Testis (tissue), 3 donors: ENCODE data around the gene CALHM2. TPM values are rescaled to one million over a fixed set of nuclear protein-coding genes. Genes with fewer than 3 reads are reported as not detected.

Experiments
- DNase-seq: peaks from one replicate; pipeline ENCODE4 v3.0.0-alpha.2; 2019
- H3K27ac ChIP-seq, 2 donors: fragments of 200-600 bp; sonication (generic); one replicate each; pipeline ENCODE4 v1.5.1; 2019
- H3K27me3 ChIP-seq: fragments of 200-600 bp; sonication (generic); one replicate; pipeline ENCODE4 v1.5.1; 2019
- H3K36me3 ChIP-seq: fragments of 200-600 bp; sonication (generic); one replicate; pipeline ENCODE4 v1.5.1; 2017; ENCODE audit warnings: low read depth; ENCODE audit errors: missing control alignments
- H3K4me1 ChIP-seq: fragments of 200-600 bp; sonication (generic); one replicate; pipeline ENCODE4 v1.5.1; 2019
- H3K4me3 ChIP-seq, 2 donors: fragments of 200-600 bp; sonication (generic); one replicate each; pipeline ENCODE4 v1.5.1; 2017 to 2019
- H3K9me3 ChIP-seq: fragments of 200-600 bp; sonication (generic); one replicate; pipeline ENCODE4 v1.5.1; 2017
- POLR2A ChIP-seq: fragments of 450-650 bp; IDR thresholded peaks from one replicate; pipeline ENCODE4 v1.6.1; 2017; ENCODE audit warnings: antibody characterized with exemption, mild to moderate bottlenecking, moderate library complexity
- WGBS, 2 donors: methylation state at CpG; one replicate each; pipeline ENCODE4 v1.1.5; 2018; 5-methylcytosine and 5-hydroxymethylcytosine counted together
- intact Hi-C: fragments of 100-400 bp; cut with DNase I; formaldehyde crosslinking; loops from one replicate; pipeline ENCODE4 v1.15.1; 2023; ENCODE audit warnings: low total_unique reads
- polyA plus RNA-seq: library from polyadenylated mRNA; stranded (reverse); fragments of 350-450 nt; fragmentation: Illumina TruSeq; extraction: RNeasy Lipid Tissue Mini Kit (QIAGEN cat#74804); gene quantifications from one replicate; pipeline ENCODE4 v1.2.3, GENCODE V29; 2014; ENCODE audit warnings: low read depth, low replicate concordance; ENCODE audit not compliant: insufficient read depth
- total RNA-seq, 2 donors: library from RNA; depleted of rRNA; stranded (reverse); fragments of >200 nt; gene quantifications; one replicate each; pipeline ENCODE4 v1.2.3, GENCODE V29; 2016
- TF ChIP-seq, protein P1 (sequence below), 3 experiments: fragments of 450-650 bp in 2 of 3; fragments of 200-600 bp in 1 of 3; sonication (generic) in 1 of 3; IDR thresholded peaks; one replicate each; pipeline ENCODE4 v1.5.1; 2016 to 2019; ENCODE audit warnings: antibody characterized with exemption in 3 of 3, mild to moderate bottlenecking in 2 of 3, moderate library complexity in 1 of 3

CALHM2 gene
- total and polyA plus RNA-seq, 3 donors from 2014 or later = 43.5 to 78.6 (median 53.1) TPM

DNA sequence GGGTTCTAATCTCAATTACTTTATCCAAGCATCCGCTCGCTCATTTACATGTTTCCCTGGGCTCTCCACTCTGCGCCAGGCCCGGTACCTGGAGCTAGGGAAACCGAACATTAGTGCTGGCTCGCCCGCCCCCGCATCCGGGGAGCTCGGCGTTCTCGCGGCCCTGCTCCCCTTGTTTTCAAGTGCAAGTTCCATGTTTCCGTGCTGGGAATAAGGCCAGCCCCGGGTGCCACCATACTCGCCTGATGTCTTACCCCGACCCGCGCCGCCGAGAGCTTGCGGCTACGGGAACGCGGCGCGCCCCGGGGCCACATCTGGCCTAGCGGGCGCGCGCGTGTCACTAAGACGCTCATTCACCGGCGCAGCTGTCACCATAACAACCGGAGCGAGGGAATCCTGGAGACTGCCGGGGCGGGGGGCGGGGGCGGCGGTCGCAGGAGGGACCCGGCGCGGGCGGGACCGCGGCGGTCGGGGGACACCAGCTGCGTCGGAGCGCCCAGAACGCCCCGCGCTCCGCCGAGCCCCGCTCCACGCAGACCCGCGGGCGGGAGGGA lies 41.3 kb upstream of the CALHM2 start, which contains the start of gene NEURL1:
Gene NEURL1 (plus strand): TSS at position 344 of the 554 bp plus-strand sequence. CDS start 683 bp downstream, outside the sequence.
- H3K27ac ChIP-seq = no peak within 1 kb of the TSS
- H3K4me3 ChIP-seq = peak within 1 kb of the TSS; percentile 53 to 76
- intact Hi-C loops = no loop called here
- no peaks in the 10 kb centered on the region for H3K36me3 ChIP-seq
- WGBS, 2 donors = 1 to 10% methylated on average over 5 to 65 of the region's 65 CpGs
- TF ChIP-seq, protein P1, sequence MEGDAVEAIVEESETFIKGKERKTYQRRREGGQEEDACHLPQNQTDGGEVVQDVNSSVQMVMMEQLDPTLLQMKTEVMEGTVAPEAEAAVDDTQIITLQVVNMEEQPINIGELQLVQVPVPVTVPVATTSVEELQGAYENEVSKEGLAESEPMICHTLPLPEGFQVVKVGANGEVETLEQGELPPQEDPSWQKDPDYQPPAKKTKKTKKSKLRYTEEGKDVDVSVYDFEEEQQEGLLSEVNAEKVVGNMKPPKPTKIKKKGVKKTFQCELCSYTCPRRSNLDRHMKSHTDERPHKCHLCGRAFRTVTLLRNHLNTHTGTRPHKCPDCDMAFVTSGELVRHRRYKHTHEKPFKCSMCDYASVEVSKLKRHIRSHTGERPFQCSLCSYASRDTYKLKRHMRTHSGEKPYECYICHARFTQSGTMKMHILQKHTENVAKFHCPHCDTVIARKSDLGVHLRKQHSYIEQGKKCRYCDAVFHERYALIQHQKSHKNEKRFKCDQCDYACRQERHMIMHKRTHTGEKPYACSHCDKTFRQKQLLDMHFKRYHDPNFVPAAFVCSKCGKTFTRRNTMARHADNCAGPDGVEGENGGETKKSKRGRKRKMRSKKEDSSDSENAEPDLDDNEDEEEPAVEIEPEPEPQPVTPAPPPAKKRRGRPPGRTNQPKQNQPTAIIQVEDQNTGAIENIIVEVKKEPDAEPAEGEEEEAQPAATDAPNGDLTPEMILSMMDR (IDR thresholded peaks at IDR 0.05) = no peak
- TF ChIP-seq POLR2A = no peak
- H3K4me1 ChIP-seq = no peaks in the 10 kb centered on the region
- H3K9me3 ChIP-seq = no peaks in the 10 kb centered on the region
- no peaks in the 10 kb centered on the region for H3K27me3 ChIP-seq
- DNase-seq = peak; percentile 72

DNA sequence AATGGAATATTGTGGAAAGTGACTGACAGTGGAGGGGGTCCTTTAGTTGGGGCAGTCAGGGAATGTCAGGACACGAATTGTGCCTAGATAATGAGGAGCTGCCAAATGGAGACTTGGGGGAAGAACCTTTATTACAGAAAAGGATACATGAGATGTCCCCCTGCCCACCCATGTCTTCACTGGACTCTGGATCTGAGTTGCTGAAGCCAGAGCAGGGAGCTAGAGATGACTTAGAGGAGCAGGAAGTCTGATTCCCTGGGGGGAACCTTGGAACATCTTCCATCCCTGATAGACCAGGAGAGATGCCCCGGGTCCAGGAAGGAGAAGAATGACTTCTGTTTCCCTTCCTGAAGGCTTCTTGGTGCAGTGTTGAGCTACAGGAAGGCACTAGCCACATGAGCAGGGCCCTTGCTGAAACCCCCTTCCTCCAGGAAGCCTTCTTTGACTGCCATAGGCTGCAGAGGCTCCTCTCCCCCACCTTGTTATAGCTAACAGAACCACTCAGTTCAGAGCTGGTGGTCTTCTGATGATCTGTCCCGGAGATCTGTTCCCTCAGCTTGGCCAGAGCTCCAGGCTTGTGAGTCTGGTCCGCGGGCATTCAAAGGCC lies 40.6 kb upstream of the CALHM2 start:
- Histone ChIP-seq H3K4me1 (no peaks in the 10 kb centered on the region), H3K27ac (no peak overlapping the region), H3K27me3 (no peaks in the 10 kb centered on the region), H3K4me3 (no peak overlapping the region), H3K9me3 (no peaks in the 10 kb centered on the region), H3K36me3 (no peaks in the 10 kb centered on the region)
- intact Hi-C loops = no loop called here
- 28 to 56% methylated on average over 2 to 5 of the region's 5 CpGs for WGBS, 2 donors
- DNase-seq = no peak
- TF ChIP-seq, protein P1 (IDR thresholded peaks at IDR 0.05) = no peak
- TF ChIP-seq POLR2A = no peak

DNA sequence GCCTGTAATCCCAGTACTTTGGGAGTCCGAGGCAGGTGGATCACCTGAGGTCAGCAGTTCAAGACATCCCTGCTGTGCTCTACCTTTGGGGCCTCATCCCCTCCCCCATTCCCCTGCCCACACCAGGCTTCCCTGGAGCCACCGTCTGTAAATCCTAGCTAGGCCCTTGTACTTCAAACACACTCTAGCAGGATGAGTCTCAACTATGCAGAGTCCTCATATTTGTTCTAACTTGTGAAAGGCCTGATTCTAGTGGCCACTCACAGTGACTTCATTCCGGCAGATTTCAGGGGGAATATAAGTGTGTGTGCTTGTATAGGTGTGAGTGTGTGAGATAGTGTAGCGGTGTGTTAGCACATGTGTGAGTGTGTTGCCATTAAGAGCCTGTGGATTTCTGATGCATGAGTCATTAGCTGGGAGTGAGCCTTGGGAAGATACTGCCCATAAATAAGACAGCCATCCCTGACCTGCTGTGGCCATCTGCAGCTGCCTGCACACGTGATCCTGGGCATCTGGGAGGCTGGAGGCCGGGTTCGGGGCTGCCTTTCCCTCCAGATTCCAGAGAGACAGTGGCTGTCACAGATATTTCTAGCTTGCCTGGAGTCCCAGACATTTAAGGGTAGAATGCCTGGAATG lies 39.7 kb upstream of the CALHM2 start:
- TF ChIP-seq, protein P1 (IDR thresholded peaks at IDR 0.05) = no peak
- TF ChIP-seq POLR2A = no peak
- 53 to 57% methylated on average over 7 of the region's 7 CpGs for WGBS, 2 donors
- DNase-seq = no peak
- Histone ChIP-seq H3K4me1 (no peaks in the 10 kb centered on the region), H3K4me3 (no peak overlapping the region), H3K27me3 (no peaks in the 10 kb centered on the region), H3K9me3 (no peaks in the 10 kb centered on the region), H3K27ac (no peak overlapping the region), H3K36me3 (no peaks in the 10 kb centered on the region)
- intact Hi-C loops = no loop called here

DNA sequence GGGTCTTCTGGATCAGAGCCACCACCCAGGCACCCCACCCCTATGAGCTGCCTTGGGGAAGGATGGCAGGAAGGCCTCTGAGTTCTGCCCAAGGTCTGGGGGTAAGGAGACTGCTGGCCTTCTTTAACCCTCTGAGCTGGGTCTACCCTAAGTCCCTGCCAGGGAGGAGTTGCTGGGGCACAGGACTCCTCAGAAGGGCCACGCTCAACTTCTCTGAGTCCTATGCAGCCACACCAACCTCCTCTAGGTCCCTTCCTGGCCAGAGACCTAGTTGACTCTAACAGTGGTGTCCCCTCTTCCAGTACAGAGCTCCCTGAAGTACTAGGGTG lies 38.8 kb upstream of the CALHM2 start:
- H3K27ac ChIP-seq = no peak overlapping the region
- WGBS, 2 donors = 88 to 94% methylated on average over 1 of the region's 1 CpG
- no peaks in the 10 kb centered on the region for H3K27me3 ChIP-seq

More for the DNA sequence above, 38.8 kb upstream of the CALHM2 start:
- no peak for DNase-seq
- Histone ChIP-seq H3K9me3 (no peaks in the 10 kb centered on the region), H3K36me3 (no peaks in the 10 kb centered on the region), H3K4me1 (no peaks in the 10 kb centered on the region), H3K4me3 (no peak overlapping the region)
- intact Hi-C loops = no loop called here
- no peak for TF ChIP-seq POLR2A
- TF ChIP-seq, protein P1 (IDR thresholded peaks at IDR 0.05) = no peak
